ENCODE data around the gene MAST2.
A peak's percentile ranks its signal among the peaks of the same experiment; 100 is the strongest.
"Not testable (repeated sequence)": the region's sequence is repeated elsewhere in the genome, so short reads cannot be mapped to it uniquely, and the experiment has no call there.

Gene MAST2

DNA sequence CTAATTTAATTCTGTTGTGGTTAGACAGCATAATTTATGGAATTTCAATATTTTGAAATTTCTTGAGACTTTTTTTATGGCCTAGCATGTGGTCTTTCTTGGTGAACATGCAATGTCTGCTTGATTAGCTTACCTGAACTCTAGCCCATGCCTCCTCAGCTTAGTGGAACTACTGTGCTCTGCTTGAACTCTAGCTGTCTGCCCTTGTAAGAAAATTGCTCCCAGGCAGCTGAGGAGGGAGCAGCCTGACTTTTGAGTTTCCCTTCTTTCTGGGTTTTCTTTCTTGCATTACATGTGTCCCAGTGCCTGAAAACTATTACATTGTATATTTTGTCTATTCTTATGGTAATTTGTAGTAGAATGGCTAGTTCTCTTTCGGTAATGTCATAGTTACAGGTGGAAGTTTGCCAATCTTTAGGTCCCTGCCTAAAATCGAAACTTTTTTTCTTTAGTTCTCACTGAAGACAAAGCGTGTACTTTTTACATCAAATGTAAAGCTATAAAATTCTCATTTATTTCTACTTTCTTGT, 105.3 kb downstream of the MAST2 start:
- no peak for DNase-seq

DNA sequence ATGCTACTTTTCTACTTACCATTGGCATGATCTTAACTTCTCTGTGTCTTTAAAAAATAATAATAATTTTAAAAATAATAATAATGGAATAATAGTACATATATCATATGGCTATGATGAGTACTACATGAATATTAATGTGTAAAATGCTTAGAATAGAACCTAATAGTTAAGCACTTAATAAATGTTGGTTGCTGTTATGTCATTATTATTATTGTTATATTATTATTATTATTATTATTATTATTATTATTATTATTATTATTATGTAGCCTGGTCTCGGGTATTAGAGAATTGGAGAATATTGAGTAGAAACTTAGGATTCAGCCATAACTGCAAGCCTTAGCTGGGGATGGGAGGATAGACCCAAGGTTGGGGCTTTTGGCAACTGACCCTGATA, 108.2 kb downstream of the MAST2 start:
- DNase-seq, result no peak

DNA sequence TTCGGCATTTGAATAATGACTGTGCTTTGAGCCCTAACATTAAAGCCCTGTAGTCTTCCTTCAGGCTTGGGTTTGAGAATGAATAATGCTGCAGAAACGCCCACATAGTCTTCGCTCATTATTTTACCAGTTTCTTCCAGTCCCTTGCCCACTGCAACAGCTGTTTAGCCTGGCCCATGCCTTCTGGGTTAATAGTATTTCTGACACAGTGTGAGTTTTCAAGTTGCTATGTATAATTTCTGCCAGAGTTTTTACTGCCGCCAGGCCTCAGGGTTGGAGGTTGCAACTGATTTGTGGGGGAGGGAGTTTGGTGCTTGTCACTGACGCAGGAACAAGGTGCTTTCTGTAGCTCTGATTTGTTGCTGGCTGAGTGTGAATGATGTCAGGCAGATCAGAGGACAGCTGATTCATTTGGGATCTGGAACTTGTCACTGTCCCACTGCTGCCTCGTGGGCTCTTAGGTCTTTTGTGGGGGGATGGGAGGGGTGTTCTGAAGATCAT, 109.8 kb downstream of the MAST2 start:
- no peak for DNase-seq

DNA sequence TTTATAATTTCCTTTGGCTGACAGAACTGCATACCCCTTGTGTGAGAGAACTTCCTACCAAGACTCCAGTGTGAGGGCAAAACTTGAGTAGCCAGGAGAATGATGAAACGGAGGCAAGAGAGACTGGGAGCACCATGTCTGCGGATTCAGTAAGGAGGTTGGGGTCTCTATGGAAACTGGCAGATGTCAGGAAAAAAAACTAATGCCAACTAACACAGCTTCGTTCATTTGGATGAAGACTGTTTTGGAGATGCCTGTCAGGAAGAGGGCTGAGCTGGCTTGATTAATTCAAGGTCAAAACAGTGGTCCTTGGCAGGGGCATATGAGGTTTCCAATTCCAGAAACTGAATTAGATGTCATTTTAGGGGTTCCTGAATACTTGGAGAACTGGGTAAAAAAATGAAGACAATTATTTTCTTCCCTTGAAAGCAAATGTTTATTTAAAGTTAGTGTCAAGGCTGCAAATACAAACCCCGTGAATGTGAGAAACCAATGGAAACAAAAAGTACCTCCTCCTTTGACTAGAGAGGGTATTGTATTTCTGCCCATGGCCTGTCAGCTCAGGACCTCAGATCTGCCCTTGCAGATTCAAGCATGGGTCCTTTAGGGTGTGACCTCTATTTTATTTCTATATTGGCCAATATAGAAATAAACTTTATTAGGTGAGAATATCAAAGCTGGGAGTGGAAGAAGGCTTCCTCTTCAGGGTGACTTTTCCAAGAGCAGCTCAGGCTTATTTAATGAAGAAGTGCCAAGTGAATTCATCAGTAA, 110.5 kb downstream of the MAST2 start:
- DNase-seq, result no peak

DNA sequence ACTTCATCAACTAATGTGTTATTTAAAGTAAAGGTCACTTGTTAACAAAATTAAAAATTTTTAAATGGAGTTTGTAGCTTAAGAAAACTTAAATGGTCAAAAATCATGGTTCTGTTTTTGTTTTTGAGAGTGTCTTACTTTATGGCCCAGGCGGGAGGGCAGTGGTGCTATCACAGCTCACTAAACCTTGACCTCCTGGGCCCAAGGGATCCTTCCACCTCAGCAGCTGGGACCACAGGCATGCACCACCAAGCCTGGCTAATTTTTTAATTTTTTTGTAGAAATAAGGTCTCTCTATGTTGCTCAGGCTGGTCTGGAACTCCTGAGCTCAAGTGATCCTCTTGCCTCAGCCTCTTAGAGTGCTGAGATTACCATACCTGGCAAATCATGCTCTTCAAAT, 111.4 kb downstream of the MAST2 start:
- DNase-seq, result no peak

DNA sequence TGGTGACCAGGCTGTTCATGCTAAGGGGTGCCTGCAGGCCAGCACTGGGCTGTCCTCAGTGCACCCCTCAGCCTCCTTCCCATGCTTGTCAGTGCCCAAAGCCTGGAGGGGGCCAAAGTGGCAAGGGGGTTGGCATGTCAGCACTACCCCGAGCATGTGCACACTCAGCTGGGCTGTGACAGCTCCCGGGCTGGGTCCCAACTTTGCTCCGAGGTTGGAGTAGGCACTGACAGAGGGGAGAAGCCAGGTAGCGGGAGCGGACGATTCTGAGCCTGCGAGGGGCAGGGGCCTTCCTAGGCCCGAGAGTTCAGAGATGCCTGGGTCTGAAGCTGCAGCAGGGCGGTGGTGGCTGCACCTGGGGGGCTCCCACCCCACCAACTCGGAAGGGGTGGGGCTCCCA, 119.0 kb downstream of the MAST2 start:
- no peak for DNase-seq

DNA sequence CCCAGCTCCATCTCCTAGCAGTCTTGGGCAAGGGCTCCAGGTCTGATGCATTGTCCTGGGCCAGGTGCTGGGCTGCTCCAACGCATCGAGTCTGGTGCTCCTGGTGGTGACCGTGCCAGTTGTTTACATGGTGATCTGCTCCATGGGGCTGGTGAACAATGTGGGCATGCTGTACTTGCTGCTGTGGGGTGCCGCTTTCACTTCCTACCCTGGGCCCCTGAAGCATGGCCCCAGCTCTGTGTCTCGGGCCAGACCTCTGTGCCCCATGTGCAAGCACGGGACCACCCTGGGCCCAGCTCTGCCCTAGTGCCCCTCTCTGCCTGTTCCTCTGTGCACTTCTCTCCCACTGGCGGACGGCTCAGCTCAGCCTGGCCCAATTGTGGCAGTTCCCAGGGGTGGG, 119.4 kb downstream of the MAST2 start:
- DNase-seq, result no peak

DNA sequence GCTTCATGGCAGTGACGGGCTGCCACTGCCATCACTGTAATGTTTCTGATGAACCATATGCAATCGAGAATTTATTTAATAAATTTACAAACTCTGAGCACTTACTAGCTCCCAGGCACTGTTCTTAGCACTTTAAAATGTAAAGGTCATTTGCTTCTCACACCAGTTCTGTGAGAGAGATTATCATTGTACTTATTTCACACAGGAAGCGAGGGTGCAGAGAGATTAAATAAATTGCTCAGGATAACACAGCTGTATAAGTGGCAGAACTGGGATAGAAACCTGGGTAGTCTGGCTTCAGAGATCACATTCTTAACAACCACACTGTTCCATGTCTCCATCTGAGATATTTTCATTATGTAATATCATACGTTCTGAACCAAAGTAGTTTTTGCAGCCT, 119.9 kb downstream of the MAST2 start:
- DNase-seq, result no peak

DNA sequence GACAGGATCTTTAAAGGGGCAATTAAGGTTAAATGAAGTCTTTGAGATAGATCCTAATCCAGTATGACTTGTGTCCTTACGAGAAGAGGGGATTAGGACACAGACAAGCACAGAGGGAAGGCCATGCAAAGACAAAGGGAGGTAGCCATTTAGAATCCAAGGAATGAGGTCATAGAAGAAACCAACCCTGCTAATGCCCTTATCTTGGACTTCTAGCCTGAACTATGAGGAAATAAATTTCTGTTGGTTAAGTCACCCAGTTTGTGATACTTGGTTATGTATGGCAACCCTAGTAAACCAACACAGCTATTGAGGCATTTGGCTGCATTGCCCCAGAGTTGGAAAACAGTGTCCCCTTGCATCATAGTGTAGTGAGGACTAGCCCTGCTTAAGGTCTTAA, 121.3 kb downstream of the MAST2 start:
- DNase-seq, result no peak

DNA sequence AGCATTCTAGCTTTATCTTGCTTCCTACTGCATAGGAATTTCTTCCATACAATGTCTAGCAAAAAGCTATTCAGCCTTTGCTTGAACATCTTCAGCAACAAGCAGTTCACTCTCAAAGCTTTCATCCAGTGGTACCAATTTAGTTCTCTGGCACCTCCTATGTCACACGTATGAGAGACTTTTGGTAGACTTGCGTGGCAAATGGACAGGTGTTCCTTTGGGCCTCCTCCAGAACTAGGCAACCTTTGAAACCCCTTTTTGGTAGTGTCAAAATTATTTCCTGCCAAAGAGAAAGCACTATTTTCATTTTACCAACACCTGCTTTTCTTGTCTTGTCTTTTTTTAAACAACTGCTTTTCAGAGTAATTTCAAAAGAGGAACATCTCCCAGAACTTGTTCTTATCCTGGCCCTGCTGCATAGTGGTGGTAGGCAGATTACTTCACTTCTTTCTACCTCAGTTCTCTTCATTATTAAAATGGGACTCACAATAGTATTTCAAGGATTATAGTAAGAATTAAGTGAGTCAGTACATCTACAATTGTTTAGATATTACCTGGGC, 122.4 kb downstream of the MAST2 start:
- no peak for DNase-seq

DNA sequence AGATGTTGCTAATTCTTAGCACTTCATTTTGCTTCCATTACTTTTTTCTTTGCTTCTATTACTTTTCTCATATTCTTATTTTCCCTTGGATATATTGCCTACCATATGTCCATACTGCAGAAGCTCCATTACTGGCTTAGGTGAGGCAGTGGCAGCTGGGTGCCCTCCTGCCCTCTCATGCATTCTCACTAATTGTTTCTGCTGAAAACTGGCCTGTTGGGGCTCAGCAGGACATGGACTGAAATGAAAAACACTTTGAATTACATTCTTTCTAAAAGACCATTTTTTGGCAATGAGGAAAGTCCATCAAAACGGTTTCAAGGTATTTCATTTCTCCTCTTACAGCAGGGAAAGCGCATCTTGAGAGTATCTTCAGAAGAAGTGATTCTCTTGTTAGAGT, 122.9 kb downstream of the MAST2 start:
- peak; percentile 53 for DNase-seq

DNA sequence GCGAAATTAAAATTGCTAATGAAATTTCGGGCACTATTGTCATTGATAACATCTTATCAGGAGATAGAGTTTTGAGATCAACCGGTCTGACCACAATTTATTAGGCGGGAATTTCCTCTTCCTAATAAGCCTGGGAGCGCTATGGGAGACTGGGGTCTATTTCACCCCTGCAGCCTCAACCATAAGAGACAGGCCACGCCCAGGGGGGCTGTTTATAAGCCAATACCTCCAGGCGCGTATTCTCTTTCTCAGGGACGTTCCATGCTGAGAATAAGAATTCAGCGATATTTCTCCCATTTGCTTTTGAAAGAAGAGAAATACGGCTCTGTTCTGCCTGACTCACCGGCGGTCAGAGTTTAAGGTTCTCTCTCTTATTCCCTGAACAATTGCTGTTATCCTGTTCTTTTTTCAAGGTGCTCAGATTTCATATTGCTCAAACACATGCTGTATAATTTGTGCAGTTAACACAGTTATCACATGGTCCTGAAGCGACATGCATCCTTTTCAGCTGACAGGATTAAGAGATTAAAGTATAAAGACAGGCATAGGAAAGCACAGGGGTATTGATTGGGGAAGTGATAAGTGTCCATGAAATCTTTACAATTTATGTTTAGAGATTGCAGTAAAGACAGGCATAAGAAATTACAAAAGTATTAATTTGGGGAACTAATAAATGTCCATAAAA, 124.0 kb downstream of the MAST2 start:
- peak; percentile 43 for DNase-seq

DNA sequence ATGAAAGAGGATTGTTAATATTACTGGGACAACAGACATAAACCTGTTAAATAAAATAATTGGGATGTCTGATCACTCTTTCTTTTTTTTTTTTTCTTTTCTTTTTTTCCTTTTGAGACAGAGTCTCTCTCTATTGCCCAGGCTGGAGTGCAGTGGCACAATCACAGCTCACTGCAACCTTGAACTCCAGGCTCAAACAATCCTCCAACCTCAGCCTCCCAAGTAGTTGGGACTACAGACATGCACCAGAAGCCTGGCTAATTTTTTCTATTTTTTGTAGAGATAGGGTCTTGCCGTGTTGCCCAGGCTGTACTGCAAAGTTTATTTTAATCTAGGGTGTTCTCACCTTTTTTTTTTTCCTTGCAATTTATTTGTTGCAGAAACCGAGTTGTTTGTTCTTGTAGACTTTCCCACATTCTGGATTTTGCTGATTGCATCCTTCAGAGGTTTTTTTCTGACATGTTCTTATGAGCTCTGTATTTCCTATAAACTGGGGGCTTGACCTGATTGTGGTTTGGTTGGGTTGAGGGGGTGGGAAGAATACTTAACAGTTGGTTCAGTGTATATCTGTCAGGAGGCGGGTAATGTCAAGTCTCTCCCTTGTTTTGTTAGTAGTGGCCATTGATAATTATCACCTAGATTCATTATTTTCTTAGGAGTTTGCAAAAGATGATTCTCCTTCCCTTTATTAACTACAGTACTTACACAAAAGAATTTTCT, 125.2 kb downstream of the MAST2 start:
- DNase-seq, result no peak

DNA sequence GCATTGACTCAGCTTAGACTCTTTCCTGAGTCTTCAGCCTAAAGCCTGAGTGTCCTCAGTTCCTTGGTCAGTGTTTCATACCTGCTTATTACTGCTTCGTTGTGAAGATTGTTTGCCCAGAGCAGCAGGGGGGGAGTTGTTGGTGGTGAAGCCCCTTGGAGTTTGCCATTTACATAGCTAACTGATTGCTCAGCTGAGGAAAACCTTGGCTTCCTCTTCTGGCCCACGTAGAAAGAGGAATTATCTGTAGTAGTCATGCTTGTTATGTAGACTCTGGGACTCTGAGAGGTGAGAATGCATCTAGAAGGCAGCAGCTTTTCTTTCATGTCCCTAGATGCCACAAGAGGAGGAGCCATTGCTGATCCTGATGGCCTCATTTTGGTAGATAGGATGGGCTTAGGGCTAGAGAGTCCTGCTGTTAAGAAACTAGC, 125.9 kb downstream of the MAST2 start:
- no peak for DNase-seq

DNA sequence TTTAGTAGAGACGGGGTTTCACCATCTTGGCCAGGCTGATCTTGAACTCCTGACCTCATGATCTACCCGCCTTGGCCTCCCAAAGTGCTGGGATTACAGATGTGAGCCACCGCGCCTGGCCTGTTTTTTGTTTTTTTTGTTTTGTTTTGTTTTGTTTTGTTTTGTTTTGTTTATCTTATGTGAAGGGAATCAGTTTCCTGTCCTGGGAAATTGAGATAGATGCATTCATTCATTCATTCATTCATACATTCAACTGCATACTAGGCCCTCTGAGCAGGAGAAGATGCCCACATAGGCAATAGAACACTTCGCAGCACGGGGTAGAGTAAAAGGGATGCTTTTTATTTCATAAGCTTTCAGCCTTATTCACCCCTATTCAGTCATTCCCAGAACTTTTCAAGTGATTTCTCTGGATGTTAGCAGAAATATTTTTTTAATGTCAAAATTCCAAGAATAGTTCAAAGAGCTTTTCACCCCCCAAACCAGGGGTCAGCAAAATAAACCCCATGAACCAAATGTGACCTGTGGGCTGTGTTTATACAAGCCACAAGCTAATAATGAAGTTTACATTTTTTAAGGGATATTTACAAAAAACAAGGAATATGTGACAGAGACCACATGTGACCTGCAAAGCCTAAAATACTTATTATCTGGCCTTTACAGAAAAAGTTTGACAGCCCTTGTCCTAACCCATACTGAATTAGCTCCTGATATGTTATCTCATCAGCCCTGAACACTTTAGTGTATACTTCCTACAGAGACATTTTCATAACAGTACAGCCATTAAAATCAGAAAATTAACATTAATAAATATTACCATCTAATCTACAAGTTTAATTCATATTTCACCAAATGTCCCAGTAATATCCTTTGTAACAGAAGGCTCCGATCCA, 127.1 kb downstream of the MAST2 start:
- no peak for DNase-seq

DNA sequence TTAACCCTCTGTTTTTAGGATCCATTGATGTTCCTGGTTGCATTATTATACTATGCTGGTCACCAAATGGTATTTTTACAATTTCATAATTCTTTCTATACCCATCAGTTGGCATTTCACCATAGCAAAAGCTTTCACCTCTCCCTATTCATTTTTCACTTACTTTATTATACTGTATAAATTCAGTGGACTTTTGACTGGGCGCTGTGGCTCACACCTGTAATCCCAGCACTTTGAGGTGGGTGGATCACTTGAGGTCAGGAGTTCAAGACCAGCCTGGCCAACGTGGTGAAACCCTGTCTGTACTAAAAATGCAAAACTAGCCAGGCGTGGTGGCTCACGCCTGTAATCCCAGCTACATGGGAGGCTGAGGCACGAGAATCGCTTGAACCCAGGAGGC, 128.8 kb downstream of the MAST2 start:
- DNase-seq, result not testable (repeated sequence)

DNA sequence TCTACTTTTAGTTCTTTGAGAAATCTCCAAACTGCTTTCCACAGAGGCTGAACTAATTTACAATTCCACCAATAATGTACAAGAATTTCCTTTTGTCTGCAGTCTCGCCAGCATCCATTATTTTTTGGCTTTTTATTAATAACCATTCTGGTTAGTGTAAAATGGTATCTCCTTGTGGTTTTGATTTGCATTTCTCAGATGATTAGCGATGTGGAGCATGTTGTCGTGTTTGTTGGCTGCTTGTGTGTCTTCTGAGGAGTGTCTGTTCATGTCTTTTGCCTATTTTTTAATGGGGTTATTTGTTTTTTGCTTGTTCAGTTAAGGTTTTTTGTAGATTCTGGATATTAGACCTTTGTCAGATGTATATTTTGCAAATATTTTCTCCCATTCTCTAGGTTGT, 131.5 kb downstream of the MAST2 start:
- DNase-seq, result no peak

DNA sequence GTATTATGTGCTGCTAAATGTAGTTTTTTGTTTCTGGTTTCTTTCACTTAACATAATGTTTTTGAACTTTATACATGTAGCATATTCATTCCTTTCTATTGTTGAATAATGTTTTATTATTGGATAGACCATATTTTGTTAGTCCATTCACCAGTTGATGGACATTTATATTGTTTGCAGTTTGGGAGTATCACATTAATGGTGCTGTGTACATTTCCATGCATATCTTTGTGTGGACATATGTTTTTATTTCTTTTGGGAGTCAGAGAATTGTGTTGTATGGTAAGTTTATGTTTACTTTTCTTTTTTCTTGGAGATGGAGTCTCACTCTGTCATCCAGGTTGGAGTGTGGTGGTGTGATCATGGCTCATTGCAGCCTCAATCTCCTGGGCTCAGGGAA, 134.6 kb downstream of the MAST2 start:
- DNase-seq, result no peak

DNA sequence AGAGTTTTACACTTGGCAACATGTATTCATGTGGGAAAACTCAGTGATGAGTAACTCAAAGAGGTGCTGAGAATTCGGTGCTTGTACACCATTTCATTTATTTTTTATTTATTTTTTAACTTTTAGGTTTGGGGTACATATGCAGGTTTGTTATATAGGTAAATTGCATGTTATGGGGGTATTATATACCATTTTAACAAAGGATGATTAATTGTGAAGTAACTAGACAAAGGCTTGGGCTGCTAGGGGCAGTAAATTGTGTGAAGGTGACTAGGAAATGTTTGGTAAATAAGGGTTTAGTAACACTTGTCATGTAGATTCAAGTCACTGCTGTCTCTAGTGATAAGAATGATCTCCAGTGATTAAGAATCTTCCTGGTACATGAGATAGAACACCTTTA, 139.0 kb downstream of the MAST2 start:
- DNase-seq, result no peak

DNA sequence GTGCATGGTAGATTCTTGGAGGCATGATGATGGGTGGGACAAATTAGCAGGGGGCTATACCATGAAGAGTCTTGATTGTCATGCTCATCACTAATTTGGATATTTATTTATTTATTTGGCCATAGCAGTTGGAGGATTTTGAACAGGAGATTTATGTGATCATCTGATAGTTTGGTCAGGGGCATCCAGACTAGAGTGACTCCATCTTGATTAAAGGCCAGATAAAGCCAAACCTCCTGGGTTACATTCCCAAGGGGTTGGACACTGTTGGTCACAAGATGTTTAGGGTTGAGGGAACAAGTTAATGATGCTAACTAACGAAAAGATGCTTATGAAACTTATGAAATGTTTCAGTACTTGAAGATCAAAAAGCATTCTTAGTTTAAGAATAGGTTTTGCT, 139.8 kb downstream of the MAST2 start:
- no peak for DNase-seq

DNA sequence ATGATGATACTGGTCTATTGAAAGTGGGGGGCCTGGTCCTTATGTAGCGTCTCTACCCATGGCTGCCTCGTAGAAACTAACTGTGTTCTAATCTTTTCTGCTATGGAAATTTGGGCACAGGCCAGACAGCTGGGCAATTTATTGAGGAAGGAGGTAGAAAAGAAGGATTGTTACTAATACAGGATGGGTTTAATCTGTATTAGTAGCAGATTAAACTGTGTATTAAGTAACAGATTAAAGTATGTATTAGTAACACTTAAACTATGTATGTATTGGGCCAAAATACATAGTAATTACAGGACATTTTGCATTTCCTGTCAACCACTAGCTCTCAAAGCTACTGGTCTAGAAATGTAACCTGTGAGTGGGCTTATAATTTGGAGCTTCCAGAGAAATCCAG, 142.0 kb downstream of the MAST2 start:
- no peak for DNase-seq

DNA sequence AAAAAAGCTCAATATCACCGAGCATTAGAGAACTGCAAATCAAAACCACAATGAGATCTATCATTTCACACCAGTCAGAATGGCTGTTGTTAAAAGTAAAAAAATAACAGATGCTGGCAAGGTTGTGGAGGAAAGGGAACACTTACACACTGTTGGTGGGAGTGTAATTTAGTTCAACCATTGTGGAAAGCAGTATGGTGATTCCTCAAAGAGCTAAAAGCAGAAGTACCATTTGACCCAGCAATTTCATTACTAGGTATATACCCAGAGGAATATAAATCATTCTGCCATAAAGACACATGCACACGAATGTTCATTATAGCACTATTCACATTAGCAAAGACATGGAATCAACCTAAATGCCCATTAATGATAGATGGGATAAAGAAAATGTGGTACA, 146.1 kb downstream of the MAST2 start:
- not testable (repeated sequence) for DNase-seq

All from NCI-H2171 treated with DMSO at 0.1 percent for 48 hours (cell line).